ENCODE data around the gene PDLIM5. TPM values are rescaled to one million over a fixed set of nuclear protein-coding genes. Genes with fewer than 3 reads are reported as not detected.

The PDLIM5 gene
- total RNA-seq, 4 donors from 2014 or later = 90.8 to 169 (median 121) TPM

DNA sequence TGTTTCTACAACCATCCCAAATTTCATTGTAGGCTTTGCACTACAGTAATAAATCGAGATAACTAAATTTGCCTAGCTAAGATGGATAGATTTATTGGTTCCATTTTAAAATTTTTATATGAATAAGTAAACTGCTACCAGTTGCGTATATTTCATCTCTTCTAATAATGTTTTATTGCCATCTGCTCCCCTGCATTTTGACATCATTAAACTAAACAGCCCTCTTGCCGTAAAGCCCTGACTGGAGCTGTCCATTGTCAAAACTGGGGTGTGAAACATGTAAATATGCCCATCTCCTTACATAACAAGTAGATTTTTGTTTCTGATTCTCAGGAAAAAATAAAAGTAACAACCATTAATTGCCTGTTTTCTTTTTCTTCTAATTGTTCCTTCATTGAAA lies 175.2 kb downstream of the PDLIM5 start:
- no peak for TF ChIP-seq CTCF (IDR thresholded peaks at IDR 0.05; ENCODE audit: low read depth)

GRCh38 chr4:94629837-94630236 lies 178.1 kb downstream of the PDLIM5 start:
- TF ChIP-seq CTCF (IDR thresholded peaks at IDR 0.05; ENCODE audit: low read depth) = no peak

GRCh38 chr4:94634271-94634670 lies 182.5 kb downstream of the PDLIM5 start:
- no peak for TF ChIP-seq CTCF (IDR thresholded peaks at IDR 0.05; ENCODE audit: low read depth)

GRCh38 chr4:94635177-94635576 lies 183.4 kb downstream of the PDLIM5 start:
- no peak for TF ChIP-seq CTCF (IDR thresholded peaks at IDR 0.05; ENCODE audit: low read depth)

DNA sequence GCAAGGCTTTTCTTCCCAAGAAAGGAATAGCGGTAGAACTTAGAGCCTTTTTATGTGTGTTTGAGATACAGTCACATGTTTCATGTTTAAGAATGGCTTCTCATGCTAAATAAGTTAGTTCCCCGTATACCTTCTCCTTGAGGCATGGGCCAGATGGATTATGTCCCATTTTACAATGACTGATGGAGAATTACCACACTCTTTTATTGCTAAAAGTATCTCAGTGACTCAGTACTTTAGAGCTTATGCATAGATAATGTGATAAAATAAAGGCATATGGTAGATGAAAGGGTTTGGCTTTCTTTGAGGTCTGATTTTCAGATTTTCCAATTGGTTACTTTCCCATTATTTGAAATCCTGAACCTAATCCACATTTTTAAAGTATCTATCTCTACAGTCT lies 184.3 kb downstream of the PDLIM5 start:
- no peak for TF ChIP-seq CTCF (IDR thresholded peaks at IDR 0.05; ENCODE audit: low read depth)

- no peak for TF ChIP-seq CTCF (IDR thresholded peaks at IDR 0.05; ENCODE audit: low read depth)
Observed at GRCh38 chr4:94639298-94639697, 187.6 kb downstream of the PDLIM5 start.

- TF ChIP-seq CTCF (IDR thresholded peaks at IDR 0.05; ENCODE audit: low read depth) = no peak
Observed at GRCh38 chr4:94640151-94640550, 188.4 kb downstream of the PDLIM5 start.
